GM19397 (cell line): ENCODE data around the gene SETBP1.

Experiments
- ATAC-seq: cut with Tn5 transposase; IDR thresholded peaks from one replicate; pipeline ENCODE4 v1.9.1; 2021; ENCODE audit warnings: mild to moderate bottlenecking, moderate library complexity; ENCODE audit not compliant: unreplicated experiment

The SETBP1 gene

GRCh38 chr18:44680273-44681075 lies at the start of gene SETBP1:
TSS of gene SETBP1 (plus strand) at chr18:44680888. CDS start at chr18:44701347, 20,459 bp downstream.
- ATAC-seq = no peak

GRCh38 chr18:44632469-44633145 lies 48.1 kb upstream of the SETBP1 start:
- ATAC-seq = no peak

DNA sequence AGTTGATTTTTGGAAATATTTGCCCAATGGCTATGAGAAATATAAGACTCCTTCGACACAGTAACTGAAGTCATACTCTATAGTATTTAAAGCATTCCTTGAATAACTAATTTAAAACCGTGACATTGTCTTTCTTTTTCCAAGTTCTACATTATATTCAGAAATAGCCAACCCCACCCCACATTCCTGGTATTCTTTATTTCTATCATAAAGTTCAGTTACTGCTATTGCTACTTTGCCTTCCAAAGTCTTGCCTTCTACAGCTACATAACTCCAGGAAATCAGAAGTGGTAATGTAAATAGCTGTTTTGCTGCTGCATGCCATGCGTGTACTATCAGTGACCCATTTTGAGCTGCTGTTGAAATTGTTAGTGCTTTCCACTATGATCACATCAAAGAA lies 45.1 kb upstream of the SETBP1 start:
- no peak for ATAC-seq

GRCh38 chr18:44636241-44636640 lies 44.4 kb upstream of the SETBP1 start:
- ATAC-seq = no peak

GRCh38 chr18:44637210-44638033 lies 43.3 kb upstream of the SETBP1 start:
- ATAC-seq = no peak

DNA sequence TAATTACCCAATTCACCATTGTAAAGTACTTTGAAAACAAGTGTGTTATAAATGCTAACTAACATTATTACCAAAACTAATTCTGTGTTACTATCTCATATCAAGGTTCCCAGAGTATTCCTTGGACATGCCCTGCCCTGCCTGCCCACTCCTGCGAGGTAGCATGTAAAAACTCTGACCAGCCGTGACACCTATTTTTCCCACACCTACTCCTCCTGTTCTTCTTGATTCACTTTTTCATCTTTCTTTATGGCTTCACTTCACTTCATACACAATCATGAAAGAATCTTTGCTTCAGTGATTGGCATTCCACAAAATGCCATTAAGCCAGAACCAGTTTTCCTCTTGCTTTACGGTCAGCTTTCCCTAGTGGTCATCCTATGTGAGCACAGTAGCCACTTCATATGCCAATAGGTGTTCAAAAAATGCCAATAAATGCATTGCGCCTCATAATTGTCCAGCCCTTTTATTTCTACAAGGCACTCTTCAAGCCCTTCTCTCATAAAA lies 42.6 kb upstream of the SETBP1 start:
- ATAC-seq = no peak

GRCh38 chr18:44638811-44639210 lies 41.9 kb upstream of the SETBP1 start:
- no peak for ATAC-seq

DNA sequence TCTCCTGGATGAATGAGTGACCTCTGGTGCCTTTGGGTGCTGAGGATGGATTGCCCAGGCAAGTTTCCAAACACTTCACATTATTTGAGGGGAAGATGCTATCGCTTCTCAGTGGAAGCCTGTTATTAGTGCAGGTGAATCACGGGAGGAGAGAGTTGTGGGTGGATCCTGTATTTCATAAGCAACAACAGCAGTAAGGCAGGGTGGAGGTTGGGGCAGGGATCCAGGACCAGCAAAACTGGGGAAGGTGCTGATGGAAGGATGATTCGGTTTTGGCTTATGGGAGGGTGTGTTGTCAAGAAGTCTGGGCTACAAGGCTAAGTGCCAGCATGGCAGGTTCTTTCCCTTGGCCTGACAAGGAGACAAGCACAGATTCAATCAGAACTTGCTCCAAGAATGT lies 37.7 kb upstream of the SETBP1 start:
- no peak for ATAC-seq

GRCh38 chr18:44651478-44651877 lies 29.2 kb upstream of the SETBP1 start:
- ATAC-seq = no peak

DNA sequence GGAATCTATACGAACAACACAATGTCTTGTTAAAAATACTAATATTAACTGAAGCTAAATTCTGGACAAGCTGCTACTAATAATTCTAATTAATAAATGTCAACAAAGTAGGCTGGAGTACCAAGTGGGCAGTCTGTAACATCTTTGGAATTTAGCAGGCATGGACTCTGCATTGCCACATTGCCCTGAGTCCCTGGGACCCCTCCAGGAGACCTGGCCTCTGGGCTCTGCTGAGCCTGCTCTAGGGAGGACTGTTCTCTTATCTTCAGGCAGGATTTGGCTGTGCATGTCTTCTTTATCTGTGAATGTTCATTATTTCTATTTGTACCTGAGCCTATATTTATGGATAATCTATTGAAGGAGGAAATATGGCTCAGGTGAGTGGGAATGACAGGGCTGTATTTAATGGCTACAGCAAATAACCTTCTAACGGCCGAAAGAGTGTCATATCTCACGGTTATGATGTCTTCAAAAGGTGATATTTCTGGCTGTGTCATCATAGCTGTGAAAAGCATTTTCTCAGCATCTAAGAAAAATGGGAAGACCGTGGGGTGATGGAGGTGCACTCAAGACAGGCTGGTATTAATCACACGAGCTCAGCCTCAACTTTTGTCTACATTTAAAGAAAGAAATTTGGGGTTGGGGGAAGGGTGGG lies 28.6 kb upstream of the SETBP1 start:
- ATAC-seq = no peak

GRCh38 chr18:44652722-44653121 lies 28.0 kb upstream of the SETBP1 start:
- ATAC-seq = no peak

- ATAC-seq = no peak
These were observed 26.1 kb upstream of the SETBP1 start for GRCh38 chr18:44654573-44654972.

DNA sequence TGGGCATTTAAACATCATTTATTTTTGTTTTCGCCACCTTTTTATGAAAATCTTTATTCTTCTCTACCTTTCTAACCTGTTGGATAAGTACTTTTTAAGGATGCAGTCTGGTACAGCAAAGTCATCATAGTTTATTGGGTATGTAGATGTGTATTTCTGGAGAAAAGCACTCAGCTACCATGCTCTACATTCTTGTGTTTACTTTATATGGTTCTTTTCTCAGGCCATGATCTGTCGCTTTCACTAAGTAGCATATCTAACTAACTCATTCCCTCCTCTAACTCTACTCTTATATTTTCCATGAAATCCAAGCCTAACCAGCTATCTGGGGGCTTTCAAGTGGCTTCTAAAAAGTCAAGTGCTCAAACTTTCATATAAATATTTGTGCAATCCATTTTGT lies 25.3 kb upstream of the SETBP1 start:
- no peak for ATAC-seq

GRCh38 chr18:44659771-44660170 lies 20.9 kb upstream of the SETBP1 start:
- ATAC-seq = no peak

- ATAC-seq = no peak
These were observed 12.3 kb upstream of the SETBP1 start for GRCh38 chr18:44668270-44668975.

GRCh38 chr18:44671914-44672313 lies 8.8 kb upstream of the SETBP1 start:
- ATAC-seq = no peak

- ATAC-seq = no peak
These were observed 8.2 kb upstream of the SETBP1 start for GRCh38 chr18:44672506-44672905.

GRCh38 chr18:44673256-44673880 lies 7.3 kb upstream of the SETBP1 start:
- ATAC-seq = no peak

DNA sequence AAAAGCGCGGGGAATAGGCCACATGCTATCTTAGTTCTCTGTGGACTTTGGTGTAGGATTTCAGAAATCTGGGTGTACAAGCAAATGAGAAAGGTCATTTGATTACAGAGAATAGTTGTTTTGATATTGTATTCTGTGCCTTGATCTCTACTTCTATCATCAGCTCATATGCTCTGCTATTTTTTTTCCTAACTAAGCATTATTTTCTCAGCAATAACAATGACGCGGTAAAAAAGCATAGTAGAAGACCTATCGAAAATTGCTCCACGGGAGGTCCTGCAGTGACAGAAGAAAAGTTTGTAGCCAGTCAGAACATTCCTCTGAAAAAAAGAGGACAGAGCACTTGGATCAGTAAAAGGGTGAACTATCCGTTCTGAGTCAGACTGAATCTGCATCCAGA lies 2.8 kb upstream of the SETBP1 start:
- no peak for ATAC-seq

DNA sequence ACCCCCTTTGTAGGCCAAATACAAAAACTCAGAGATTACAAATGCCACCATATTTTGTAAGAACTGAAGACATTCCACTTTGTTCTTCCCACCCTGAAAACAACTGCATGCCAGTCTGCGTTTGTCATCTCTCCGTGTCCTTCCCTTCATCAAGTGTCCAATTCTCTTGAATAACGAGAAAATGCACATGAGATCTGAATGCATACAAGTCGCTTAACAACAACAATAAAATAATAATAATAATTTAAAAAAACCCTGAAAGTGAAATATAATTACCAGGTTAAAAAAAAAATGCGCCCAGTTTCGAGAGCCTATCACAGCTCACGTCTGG lies 2.0 kb upstream of the SETBP1 start:
- ATAC-seq = no peak
